Body of pancreas (tissue), 4 donors: ENCODE measurements around the gene CST4. TPM values are rescaled to one million over a fixed set of nuclear protein-coding genes. Genes with fewer than 3 reads are reported as not detected.

Experiments used
- ATAC-seq: fragments of 150-250 bp; one replicate; pipeline ENCODE4 v1.9.1; 2016
- DNase-seq, 4 donors: peaks; one replicate each; pipeline ENCODE4 v3.0.0-alpha.2; 2019
- H3K27ac ChIP-seq, 4 donors: fragments of 200-600 bp; sonication (generic); 1 replicate in 3 of 4; 2 replicates in 1 of 4; pipeline versions ENCODE4 v1.5.1 to v1.6.1; 2016 to 2019; ENCODE audit warnings: mild to moderate bottlenecking in 1 of 4, mixed read lengths in 1 of 4, moderate library complexity in 1 of 4
- H3K27me3 ChIP-seq, 2 donors: fragments of 200-600 bp; sonication (generic); one replicate each; pipeline ENCODE4 v1.6.0; 2016; ENCODE audit warnings: mild to moderate bottlenecking in 1 of 2
- H3K36me3 ChIP-seq, 2 donors: fragments of 200-600 bp; sonication (generic); replicated peaks in 1 of 2; 2 replicates each; pipeline ENCODE4 v1.5.1; 2016; ENCODE audit warnings: low read depth in 2 of 2; ENCODE audit not compliant: insufficient read depth in 1 of 2
- H3K4me1 ChIP-seq: fragments of 200-600 bp; sonication (generic); one replicate; pipeline ENCODE4 v1.6.0; 2016
- H3K4me3 ChIP-seq, 2 donors: fragments of 200-600 bp; sonication (generic); 1 replicate in 1 of 2; 2 replicates in 1 of 2; pipeline ENCODE4 v1.5.1; 2016 to 2019
- H3K9me3 ChIP-seq, 3 donors: fragments of 200-600 bp; sonication (generic); 1 replicate in 2 of 3; 2 replicates in 1 of 3; pipeline ENCODE4 v1.5.1; 2016
- POLR2A ChIP-seq, 3 donors: fragments of 450-650 bp; IDR thresholded peaks; one replicate each; pipeline ENCODE4 v1.6.1; 2016; ENCODE audit warnings: antibody characterized with exemption in 3 of 3, mild to moderate bottlenecking in 2 of 3
- WGBS, 2 donors: methylation state at CpG; one replicate each; pipeline ENCODE4 v1.1.5; 2017; 5-methylcytosine and 5-hydroxymethylcytosine counted together
- intact Hi-C: fragments of 100-400 bp; cut with DNase I; formaldehyde crosslinking; loops from one replicate; pipeline ENCODE4 v1.15.1; 2023
- total RNA-seq, 2 donors: library from RNA; depleted of rRNA; stranded (reverse); fragments of >200 nt; gene quantifications; one replicate each; pipeline ENCODE4 v1.1.0, GENCODE V29; 2016
- TF ChIP-seq, protein P1 (sequence below), 7 experiments: fragments of 450-650 bp in 4 of 7; fragments of 200-600 bp in 3 of 7; sonication (generic) in 3 of 7; IDR thresholded peaks; one replicate each; pipeline ENCODE4 v1.5.1; 2016 to 2019; ENCODE audit warnings: antibody characterized with exemption in 7 of 7

The CST4 gene
- total RNA-seq, 2 donors from 2014 or later: not detected

DNA sequence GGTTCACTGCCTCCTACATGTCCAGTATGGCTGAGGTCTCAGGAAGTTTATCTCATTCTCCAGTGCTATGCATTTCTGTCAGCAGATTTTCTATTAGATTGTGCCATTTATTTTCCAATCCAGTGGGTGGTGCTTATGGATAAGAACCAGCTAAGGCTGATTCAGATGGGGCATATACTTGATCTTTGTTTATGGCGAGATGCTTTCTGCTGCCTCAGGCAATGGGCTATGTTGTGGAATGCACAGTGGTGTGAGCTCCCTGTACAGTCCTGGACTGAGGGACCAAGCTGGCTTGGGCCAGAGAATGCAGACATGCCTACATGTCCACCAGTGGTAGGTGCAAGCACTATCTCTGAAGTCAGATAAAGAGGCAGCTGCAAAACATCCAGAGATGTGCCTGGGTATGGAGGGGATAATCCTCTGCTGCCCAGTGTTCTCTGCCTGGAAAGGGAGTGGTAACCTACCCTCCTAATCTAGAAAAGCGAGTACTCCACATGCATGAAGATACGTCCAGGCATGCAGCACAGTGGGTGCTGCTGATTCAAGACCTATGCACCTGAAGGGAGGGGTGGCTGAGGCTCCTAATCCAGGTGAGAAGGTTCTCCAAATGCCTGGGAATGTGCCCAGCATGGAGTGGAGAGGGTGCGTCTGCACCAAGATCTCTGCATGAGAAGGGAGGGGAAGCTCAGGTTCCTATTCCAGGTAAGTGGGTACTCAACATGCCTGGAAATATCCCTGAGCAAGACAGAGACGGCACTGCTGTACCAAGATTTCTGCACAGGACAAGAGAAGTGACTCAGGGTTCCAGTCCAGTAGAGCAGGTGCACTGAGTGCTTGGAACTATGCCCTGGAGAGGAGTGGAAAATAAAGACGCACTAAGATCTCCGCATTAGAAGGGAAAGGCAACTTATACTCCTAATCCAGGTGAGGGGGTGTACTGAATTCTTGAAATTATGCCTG lies 9.4 kb downstream of the CST4 start:
- no peaks in the 10 kb centered on the region for H3K36me3 ChIP-seq
- ATAC-seq: no peak
- no peak for DNase-seq
- H3K27ac ChIP-seq: no peak overlapping the region
- no peak for TF ChIP-seq POLR2A (IDR thresholded peaks at IDR 0.05)
- TF ChIP-seq, protein P1, sequence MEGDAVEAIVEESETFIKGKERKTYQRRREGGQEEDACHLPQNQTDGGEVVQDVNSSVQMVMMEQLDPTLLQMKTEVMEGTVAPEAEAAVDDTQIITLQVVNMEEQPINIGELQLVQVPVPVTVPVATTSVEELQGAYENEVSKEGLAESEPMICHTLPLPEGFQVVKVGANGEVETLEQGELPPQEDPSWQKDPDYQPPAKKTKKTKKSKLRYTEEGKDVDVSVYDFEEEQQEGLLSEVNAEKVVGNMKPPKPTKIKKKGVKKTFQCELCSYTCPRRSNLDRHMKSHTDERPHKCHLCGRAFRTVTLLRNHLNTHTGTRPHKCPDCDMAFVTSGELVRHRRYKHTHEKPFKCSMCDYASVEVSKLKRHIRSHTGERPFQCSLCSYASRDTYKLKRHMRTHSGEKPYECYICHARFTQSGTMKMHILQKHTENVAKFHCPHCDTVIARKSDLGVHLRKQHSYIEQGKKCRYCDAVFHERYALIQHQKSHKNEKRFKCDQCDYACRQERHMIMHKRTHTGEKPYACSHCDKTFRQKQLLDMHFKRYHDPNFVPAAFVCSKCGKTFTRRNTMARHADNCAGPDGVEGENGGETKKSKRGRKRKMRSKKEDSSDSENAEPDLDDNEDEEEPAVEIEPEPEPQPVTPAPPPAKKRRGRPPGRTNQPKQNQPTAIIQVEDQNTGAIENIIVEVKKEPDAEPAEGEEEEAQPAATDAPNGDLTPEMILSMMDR (IDR thresholded peaks at IDR 0.05): no peak
- no peaks in the 10 kb centered on the region for H3K9me3 ChIP-seq
- 77 to 93% methylated on average over 7 of the region's 7 CpGs for WGBS, 2 donors
- no peak overlapping the region for H3K4me3 ChIP-seq
- H3K27me3 ChIP-seq: no peaks in the 10 kb centered on the region
- no peaks in the 10 kb centered on the region for H3K4me1 ChIP-seq
- intact Hi-C loops: no loop called here

DNA sequence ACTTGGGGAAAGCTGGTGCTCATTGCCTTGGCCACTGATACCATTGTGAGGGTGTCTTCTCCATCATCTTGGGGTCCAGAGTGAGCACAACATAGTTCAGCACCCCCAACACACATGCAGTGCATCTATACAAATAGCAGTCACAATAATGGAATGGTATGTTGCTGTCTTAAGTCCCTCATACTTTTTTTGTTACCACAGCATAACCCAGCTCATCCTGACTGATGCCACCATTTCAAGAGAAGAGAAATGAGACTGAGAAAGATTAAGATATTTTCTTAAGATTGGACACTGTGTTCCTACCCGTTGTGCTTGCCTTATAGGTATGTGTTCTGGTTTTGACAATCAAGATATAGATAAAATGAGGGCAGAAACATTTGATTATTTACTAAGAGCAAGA lies 15.6 kb downstream of the CST4 start:
- ATAC-seq (no peak), DNase-seq (no peak)
- no peaks in the 10 kb centered on the region for H3K9me3 ChIP-seq
- WGBS, 2 donors: 53 to 55% methylated on average over 1 of the region's 1 CpG
- H3K4me3 ChIP-seq: no peak overlapping the region
- no peaks in the 10 kb centered on the region for H3K4me1 ChIP-seq
- H3K27me3 ChIP-seq: no peaks in the 10 kb centered on the region
- H3K27ac ChIP-seq: no peak overlapping the region
- intact Hi-C loops: no loop called here
- H3K36me3 ChIP-seq: no peaks in the 10 kb centered on the region
- no peak for TF ChIP-seq POLR2A (IDR thresholded peaks at IDR 0.05)
- TF ChIP-seq, protein P1 (IDR thresholded peaks at IDR 0.05): no peak

DNA sequence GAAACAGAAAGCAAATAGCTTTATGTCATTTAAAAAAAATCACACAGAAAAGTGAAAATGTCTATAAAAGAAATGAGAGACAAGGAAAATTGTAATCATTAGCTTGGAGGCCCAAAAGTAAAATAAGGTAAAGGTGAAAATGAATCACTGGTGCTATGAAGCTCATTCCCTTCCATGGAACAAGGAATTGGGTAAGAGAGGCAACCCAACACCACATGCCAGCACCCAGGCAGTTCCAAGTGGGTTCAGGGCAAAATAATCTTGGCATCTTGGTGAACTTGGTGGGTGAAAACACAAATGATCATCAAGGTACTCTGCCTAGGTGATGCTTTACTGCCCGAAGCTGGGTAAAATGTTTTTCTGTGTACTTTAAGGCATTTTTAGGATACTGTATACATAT lies 16.7 kb downstream of the CST4 start:
- H3K27ac ChIP-seq: no peak overlapping the region
- no peaks in the 10 kb centered on the region for H3K27me3 ChIP-seq
- H3K36me3 ChIP-seq: no peaks in the 10 kb centered on the region
- H3K9me3 ChIP-seq: no peaks in the 10 kb centered on the region
- DNase-seq: no peak
- no peak overlapping the region for H3K4me3 ChIP-seq
- intact Hi-C loops: no loop called here
- 78 to 95% methylated on average over 1 of the region's 1 CpG for WGBS, 2 donors
- no peak for TF ChIP-seq POLR2A (IDR thresholded peaks at IDR 0.05)
- TF ChIP-seq, protein P1 (IDR thresholded peaks at IDR 0.05): no peak
- no peaks in the 10 kb centered on the region for H3K4me1 ChIP-seq
- no peak for ATAC-seq

DNA sequence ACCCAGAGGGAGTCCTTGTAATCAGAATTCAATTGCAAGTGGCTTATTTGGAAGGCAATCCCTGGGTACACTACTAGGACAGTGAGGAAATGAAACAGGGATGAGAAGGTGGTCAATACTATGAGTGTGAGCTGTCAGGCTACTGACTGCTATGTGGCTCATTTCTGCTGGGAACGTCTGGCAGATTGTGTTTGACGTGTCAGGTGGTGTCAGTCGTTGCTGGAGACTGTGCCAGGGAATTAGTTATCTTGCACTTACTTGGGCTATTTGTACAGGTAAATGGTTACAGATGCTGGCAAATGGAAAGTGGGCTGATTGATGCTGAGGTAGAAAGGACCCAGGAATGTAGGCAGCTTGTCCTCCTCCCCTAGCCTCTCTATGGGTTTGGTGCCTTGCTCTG lies 17.4 kb downstream of the CST4 start:
- no peaks in the 10 kb centered on the region for H3K27me3 ChIP-seq
- no peaks in the 10 kb centered on the region for H3K9me3 ChIP-seq
- H3K27ac ChIP-seq: no peak overlapping the region
- intact Hi-C loops: no loop called here
- WGBS, 2 donors: 37 to 48% methylated on average over 3 of the region's 3 CpGs
- DNase-seq (no peak), ATAC-seq (no peak)
- TF ChIP-seq POLR2A (IDR thresholded peaks at IDR 0.05): no peak
- TF ChIP-seq, protein P1 (IDR thresholded peaks at IDR 0.05): no peak
- no peak overlapping the region for H3K4me3 ChIP-seq
- no peaks in the 10 kb centered on the region for H3K4me1 ChIP-seq
- H3K36me3 ChIP-seq: no peaks in the 10 kb centered on the region

DNA sequence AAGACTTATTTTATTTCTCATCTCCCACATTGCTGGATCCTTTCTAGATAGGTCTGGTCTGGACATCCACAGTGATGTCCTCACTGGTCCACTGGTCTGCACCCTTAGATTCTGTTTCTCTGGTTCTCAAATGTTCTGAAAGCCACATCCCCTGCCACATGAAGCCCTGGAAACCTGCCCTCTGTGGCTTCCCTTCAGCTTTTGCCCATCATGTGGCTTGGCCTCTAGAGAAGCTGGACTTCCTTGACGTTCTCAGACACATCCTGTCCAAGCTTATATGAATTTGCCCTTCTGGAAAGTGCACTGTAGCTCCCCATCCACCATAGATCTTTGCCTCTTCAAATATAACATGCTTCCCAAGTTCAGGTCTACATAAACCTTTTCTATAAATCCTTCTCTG lies 18.5 kb downstream of the CST4 start:
- Histone ChIP-seq H3K27ac (no peak overlapping the region), H3K4me3 (no peak overlapping the region), H3K27me3 (no peaks in the 10 kb centered on the region), H3K9me3 (no peaks in the 10 kb centered on the region), H3K4me1 (no peaks in the 10 kb centered on the region), H3K36me3 (no peaks in the 10 kb centered on the region)
- 25 to 39% methylated on average over 1 of the region's 1 CpG for WGBS, 2 donors
- TF ChIP-seq, protein P1 (IDR thresholded peaks at IDR 0.05): no peak
- no peak for TF ChIP-seq POLR2A (IDR thresholded peaks at IDR 0.05)
- no peak for ATAC-seq
- intact Hi-C loops: no loop called here
- no peak for DNase-seq
